Loucy (cell line): ENCODE results near the gene TMBIM6.

Source experiments
- EZH2phosphoT487 ChIP-seq: fragments of 200-600 bp; IDR thresholded peaks from 2 replicates; pipeline ENCODE4 v1.6.1; 2018; ENCODE audit warnings: antibody characterized with exemption, mild to moderate bottlenecking, moderate library complexity, borderline replicate concordance
- TF ChIP-seq, protein P1 (sequence below): fragments of 200-600 bp; sonication (generic); conservative IDR thresholded peaks from 2 replicates; pipeline ENCODE4 v1.5.1; 2014; ENCODE audit warnings: mild to moderate bottlenecking, antibody characterized with exemption, low read length

DNA sequence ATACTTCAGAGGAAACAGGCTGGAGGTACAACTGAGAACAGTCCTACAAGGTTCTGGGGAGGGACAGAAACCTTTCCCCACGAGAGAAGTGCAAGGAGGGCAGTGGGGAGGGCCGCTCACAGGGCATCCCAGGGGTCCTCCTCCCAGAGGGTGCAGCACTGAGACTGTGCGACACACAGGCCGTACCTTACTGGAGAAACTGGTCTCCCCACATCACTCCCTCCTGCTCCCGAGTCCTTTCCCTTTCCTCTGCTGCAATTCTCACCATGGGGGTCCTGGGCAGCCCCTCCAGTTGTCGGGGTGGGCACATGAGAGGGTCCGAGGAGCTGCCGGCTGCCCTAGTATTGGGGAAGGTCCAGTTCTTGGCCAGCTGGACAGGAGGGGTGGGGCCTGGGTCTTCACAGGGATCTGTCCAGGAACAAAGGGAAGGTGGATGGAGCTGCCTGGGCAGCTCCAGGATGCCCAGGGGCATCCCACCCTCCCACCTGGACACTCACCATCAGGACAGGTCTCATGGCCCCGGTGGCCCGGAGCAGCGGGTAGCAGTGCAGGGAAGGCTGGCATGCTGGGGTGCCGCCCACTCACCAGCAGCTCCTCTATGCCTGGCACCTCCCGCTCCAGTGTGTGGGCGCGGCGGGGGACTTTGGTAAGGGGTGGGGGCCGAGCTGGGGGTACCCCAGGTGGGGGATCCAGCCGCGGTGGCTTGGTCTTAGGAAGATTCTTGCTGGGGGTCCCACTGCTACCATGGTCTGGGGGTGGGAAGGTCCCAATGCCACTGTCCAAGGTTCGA is 51.0 kb downstream of the TMBIM6 start:
- TF ChIP-seq, protein P1, sequence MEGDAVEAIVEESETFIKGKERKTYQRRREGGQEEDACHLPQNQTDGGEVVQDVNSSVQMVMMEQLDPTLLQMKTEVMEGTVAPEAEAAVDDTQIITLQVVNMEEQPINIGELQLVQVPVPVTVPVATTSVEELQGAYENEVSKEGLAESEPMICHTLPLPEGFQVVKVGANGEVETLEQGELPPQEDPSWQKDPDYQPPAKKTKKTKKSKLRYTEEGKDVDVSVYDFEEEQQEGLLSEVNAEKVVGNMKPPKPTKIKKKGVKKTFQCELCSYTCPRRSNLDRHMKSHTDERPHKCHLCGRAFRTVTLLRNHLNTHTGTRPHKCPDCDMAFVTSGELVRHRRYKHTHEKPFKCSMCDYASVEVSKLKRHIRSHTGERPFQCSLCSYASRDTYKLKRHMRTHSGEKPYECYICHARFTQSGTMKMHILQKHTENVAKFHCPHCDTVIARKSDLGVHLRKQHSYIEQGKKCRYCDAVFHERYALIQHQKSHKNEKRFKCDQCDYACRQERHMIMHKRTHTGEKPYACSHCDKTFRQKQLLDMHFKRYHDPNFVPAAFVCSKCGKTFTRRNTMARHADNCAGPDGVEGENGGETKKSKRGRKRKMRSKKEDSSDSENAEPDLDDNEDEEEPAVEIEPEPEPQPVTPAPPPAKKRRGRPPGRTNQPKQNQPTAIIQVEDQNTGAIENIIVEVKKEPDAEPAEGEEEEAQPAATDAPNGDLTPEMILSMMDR: no peak
- no peak for TF ChIP-seq EZH2phosphoT487
